ENCODE measurements around the gene MAF. TPM values are rescaled to one million over a fixed set of nuclear protein-coding genes. Genes with fewer than 3 reads are reported as not detected.

MAF gene
- total and polyA plus RNA-seq, 2 of the 4 experiments (the other 2 are of a cell fraction) = under 0.01 to 0.02 TPM

- no TSS peak for BruUV-seq (replicated peaks)
- Histone ChIP-seq H2AK9ac (replicated peaks; ENCODE audit: low read depth, low read length, poor library complexity) (no peak overlapping the region), H3K4me3 (ENCODE audit: insufficient read depth, low read depth, low read length) (no peak overlapping the region), H3K4me1 (ENCODE audit: control insufficient read depth, insufficient read depth, low read length) (no peaks in the 10 kb centered on the region), H2BK20ac (ENCODE audit: low read depth, low read length) (no peak overlapping the region), H2AFZ (replicated peaks; ENCODE audit: low read length, poor library complexity) (no peak overlapping the region), H2BK5ac (ENCODE audit: low read depth, low read length, poor library complexity, severe bottlenecking) (no peak overlapping the region), H2AK5ac (ENCODE audit: low read depth, low read length) (no peak overlapping the region), H3K18ac (ENCODE audit: low read depth, low read length) (no peak overlapping the region), H2BK120ac (ENCODE audit: low read depth, low read length) (no peak overlapping the region), H3K14ac (replicated peaks; ENCODE audit: low read depth, low read length) (no peak overlapping the region), H3K9ac (ENCODE audit: low read depth, low read length) (no peak overlapping the region), H3K27ac (ENCODE audit: insufficient read depth, low read length) (no peak overlapping the region), H3K36me3 (ENCODE audit: control insufficient read depth, insufficient read depth, low read length) (no peaks in the 10 kb centered on the region), H3K56ac (ENCODE audit: extremely low read depth, insufficient read depth, low read length) (no peak overlapping the region), H3K79me1 (ENCODE audit: low read depth in 1 of 2, low read length in 2 of 2) (no peaks in the 10 kb centered on the region), H4K91ac (ENCODE audit: insufficient read depth, low read depth, low read length) (no peak overlapping the region), H3K9me3 (ENCODE audit: control insufficient read depth, insufficient read depth, low read length) (peaks cover 2% of the 10 kb centered on the region; the same call in 1 of the 2 replicates), H4K8ac (ENCODE audit: low read depth in 2 of 2, low read length in 2 of 2) (no peak overlapping the region), H3K27me3 (ENCODE audit: control insufficient read depth, insufficient read depth, low read length) (no peaks in the 10 kb centered on the region), H4K20me1 (ENCODE audit: insufficient read depth, low read length) (no peaks in the 10 kb centered on the region), H3K4me2 (ENCODE audit: low read depth, low read length) (no peak overlapping the region), H4K5ac (ENCODE audit: low read depth, low read length) (no peak overlapping the region), H3K9me1 (ENCODE audit: insufficient read depth, low read length) (no peaks in the 10 kb centered on the region), H2BK15ac (ENCODE audit: low read depth, low read length) (no peak overlapping the region), H3K23ac (ENCODE audit: low read depth, low read length) (no peak overlapping the region), H3K4ac (ENCODE audit: low read depth, low read length) (no peak overlapping the region)
- no peak for TF ChIP-seq CEBPB (IDR thresholded peaks at IDR 0.05; ENCODE audit: low read depth, low read length)
- TF ChIP-seq POLR2A (IDR thresholded peaks at IDR 0.05; ENCODE audit: low read depth, low read length) = no peak
- no peak for TF ChIP-seq RFX5 (IDR thresholded peaks at IDR 0.05; ENCODE audit: low read depth, low read length)
- no peak for ATAC-seq (ENCODE audit: low read depth)
- in situ Hi-C loops (cut with MboI; ENCODE audit: low sequenced_read_pairs) (no loop called here), dilution Hi-C loops (cut with HindIII; ENCODE audit: low sequenced_read_pairs, unreplicated experiment) (no loop called here), intact Hi-C loops (cut with micrococcal nuclease) (no loop called here)
- CTCF ChIA-PET = no interaction called here
- POLR2A ChIA-PET (ENCODE audit: unreplicated experiment) = no interaction called here
- WGBS, 2 experiments (ENCODE audit: extremely low coverage in 2 of 2, insufficient read length in 1 of 2) = 40% methylated on average over 4 of the region's 9 CpGs; no CpG with 5 or more reads in 1 of the 2 experiments
- DNase-seq = no peak
These were observed 12.6 kb downstream of the MAF start for GRCh38 chr16:79587897-79588296.

Measured in IMR-90 (cell line).